Measurements from ENCODE around the gene JAZF1. TPM values are rescaled to one million over a fixed set of nuclear protein-coding genes. Genes with fewer than 3 reads are reported as not detected.

JAZF1 gene
- total and polyA plus RNA-seq, 4 donors, result 5.2 to 16.5 (median 10.7) TPM

DNA sequence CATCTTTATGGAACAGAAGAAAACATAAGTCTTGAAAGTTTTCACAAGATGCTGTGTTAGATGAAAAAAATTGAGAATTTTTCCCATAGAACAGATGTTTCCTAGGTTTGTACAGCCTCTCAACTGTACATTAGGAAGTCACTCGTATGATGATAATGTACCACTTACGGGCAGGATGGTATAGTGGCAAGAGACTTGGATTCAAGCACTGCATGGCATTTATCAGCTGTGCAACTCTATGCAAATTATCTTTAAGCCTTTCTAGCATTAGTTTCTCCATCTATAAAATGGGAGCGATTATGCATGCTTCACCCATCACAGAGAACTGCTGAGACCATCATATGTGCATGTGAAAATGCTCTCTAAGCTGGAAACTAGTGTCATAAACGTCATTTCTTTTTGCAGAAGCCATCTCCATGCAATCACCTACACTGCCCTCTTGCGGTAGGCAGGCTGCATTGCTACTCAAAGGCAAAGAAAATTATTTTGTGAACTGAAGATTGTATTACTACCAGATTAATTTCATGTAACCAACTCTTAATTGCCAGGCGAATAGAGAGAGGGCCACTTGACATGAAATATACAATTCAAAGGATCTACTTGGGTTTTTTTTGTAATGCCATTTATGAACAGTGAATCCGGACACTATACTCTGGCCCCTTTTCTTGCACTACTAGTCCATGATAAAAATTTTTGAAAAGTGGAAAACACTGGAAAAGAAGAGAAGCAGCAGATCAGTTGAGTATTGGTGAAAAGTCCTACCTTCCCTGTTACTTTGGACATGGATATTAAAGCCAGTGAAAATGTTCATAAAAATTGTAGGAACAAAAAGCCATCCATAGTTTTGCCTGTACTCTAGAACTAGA is 102.3 kb downstream of the JAZF1 start:
- TF ChIP-seq, protein P1, sequence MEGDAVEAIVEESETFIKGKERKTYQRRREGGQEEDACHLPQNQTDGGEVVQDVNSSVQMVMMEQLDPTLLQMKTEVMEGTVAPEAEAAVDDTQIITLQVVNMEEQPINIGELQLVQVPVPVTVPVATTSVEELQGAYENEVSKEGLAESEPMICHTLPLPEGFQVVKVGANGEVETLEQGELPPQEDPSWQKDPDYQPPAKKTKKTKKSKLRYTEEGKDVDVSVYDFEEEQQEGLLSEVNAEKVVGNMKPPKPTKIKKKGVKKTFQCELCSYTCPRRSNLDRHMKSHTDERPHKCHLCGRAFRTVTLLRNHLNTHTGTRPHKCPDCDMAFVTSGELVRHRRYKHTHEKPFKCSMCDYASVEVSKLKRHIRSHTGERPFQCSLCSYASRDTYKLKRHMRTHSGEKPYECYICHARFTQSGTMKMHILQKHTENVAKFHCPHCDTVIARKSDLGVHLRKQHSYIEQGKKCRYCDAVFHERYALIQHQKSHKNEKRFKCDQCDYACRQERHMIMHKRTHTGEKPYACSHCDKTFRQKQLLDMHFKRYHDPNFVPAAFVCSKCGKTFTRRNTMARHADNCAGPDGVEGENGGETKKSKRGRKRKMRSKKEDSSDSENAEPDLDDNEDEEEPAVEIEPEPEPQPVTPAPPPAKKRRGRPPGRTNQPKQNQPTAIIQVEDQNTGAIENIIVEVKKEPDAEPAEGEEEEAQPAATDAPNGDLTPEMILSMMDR (IDR thresholded peaks at IDR 0.05; ENCODE audit: control extremely low read depth, extremely low read depth), result peak; percentile 84
- H3K27me3 ChIP-seq (ENCODE audit: control insufficient read depth in 3 of 3, insufficient read depth in 3 of 3, low read length in 2 of 3), result no peaks in the 10 kb centered on the region
- no peak overlapping the region for H3K4me3 ChIP-seq
- 31 to 37% methylated on average over 7 of the region's 7 CpGs for WGBS, 2 donors
- no peaks in the 10 kb centered on the region for H3K9me3 ChIP-seq (ENCODE audit: control insufficient read depth in 4 of 4, insufficient read depth in 3 of 4, low read length in 3 of 4)
- no peaks in the 10 kb centered on the region for H3K36me3 ChIP-seq (ENCODE audit: control insufficient read depth in 4 of 4, insufficient read depth in 4 of 4, low read length in 4 of 4)
- H3K27ac ChIP-seq (ENCODE audit: low read depth in 1 of 2, low read length in 1 of 2), result no peak overlapping the region
- H3K4me1 ChIP-seq (ENCODE audit: control insufficient read depth in 5 of 5, insufficient read depth in 5 of 5, low read length in 5 of 5), result peaks cover 0 to 15% (median 5%) of the 10 kb centered on the region in 5 donors
- DNase-seq (peak; percentile 46 to 74 (median 67)), ATAC-seq (ENCODE audit: insufficient read depth, low FRiP score) (peak; percentile 47)
- H3K9ac ChIP-seq (ENCODE audit: insufficient read depth in 1 of 2, low read length in 2 of 2), result no peak overlapping the region

DNA sequence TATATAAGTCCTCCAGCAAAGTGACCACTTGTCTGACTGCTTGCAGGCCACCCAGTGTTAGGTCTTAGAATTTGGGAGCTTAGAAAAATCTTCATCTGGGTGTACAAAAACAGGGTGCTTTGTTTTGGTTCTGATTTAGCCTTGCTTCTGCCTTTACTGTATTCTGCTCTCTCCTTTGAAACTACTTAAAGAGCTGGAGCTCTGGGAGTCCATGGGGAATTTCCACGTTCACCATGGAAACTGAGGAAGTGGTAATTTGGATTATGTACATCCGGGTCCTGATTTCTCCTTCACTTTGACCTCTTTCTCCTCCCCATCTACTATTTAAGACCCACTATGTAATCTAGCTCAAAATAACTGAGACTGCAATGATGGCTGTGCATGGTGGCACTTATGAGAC is 103.0 kb downstream of the JAZF1 start:
- H3K9me3 ChIP-seq (ENCODE audit: control insufficient read depth in 4 of 4, insufficient read depth in 3 of 4, low read length in 3 of 4), result no peaks in the 10 kb centered on the region
- H3K9ac ChIP-seq (ENCODE audit: insufficient read depth in 1 of 2, low read length in 2 of 2), result no peak overlapping the region
- TF ChIP-seq, protein P1 (IDR thresholded peaks at IDR 0.05; ENCODE audit: control extremely low read depth, extremely low read depth), result no peak
- no peak overlapping the region for H3K4me3 ChIP-seq
- DNase-seq (peak in 1 of 3 donors; percentile 17), ATAC-seq (ENCODE audit: insufficient read depth, low FRiP score) (no peak)
- peaks cover 0 to 15% (median 3%) of the 10 kb centered on the region in 5 donors for H3K4me1 ChIP-seq (ENCODE audit: control insufficient read depth in 5 of 5, insufficient read depth in 5 of 5, low read length in 5 of 5)
- WGBS, 2 donors, result 51 to 58% methylated on average over 2 of the region's 2 CpGs
- no peaks in the 10 kb centered on the region for H3K36me3 ChIP-seq (ENCODE audit: control insufficient read depth in 4 of 4, insufficient read depth in 4 of 4, low read length in 4 of 4)
- no peaks in the 10 kb centered on the region for H3K27me3 ChIP-seq (ENCODE audit: control insufficient read depth in 3 of 3, insufficient read depth in 3 of 3, low read length in 2 of 3)
- H3K27ac ChIP-seq (ENCODE audit: low read depth in 1 of 2, low read length in 1 of 2), result no peak overlapping the region

DNA sequence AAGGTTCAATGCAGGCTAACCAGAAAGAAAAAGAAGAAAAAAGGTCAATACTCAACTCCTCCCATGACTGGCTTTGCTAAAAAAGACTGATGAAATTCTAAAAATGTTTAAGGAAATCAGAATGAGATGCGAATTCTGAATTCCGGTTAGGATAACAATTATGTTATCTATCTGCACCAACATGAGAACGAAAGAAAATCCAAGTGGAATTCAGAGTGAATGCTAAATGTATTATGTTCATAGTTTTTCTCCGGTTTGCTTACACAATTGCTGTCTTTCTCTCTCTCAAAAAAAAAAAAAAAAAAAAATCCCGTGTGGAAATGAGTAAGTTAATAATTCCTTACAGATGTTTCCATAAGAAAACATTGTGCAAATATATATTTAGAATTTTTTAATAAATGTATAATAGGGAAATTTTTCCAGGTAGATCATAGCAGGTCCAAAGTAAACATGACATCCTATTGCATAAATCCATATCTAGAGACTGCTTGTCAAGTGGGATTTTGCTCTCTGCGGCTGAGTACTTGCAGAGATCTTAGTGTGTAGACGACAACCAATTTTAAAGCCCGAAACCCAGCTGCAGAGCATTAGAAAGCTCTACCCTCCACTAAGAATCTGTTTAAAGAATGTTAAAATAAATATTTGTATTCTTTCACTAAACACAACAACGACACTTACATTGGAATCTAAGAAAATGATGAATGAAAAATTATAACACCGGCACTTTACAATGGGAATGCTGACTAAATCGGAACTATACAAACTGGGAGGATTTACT is 104.0 kb downstream of the JAZF1 start:
- WGBS, 2 donors, result 71 to 80% methylated on average over 11 of the region's 11 CpGs
- H3K4me3 ChIP-seq, result no peak overlapping the region
- H3K36me3 ChIP-seq (ENCODE audit: control insufficient read depth in 4 of 4, insufficient read depth in 4 of 4, low read length in 4 of 4), result no peaks in the 10 kb centered on the region
- no peaks in the 10 kb centered on the region for H3K27me3 ChIP-seq (ENCODE audit: control insufficient read depth in 3 of 3, insufficient read depth in 3 of 3, low read length in 2 of 3)
- H3K27ac ChIP-seq (ENCODE audit: low read depth in 1 of 2, low read length in 1 of 2), result no peak overlapping the region
- DNase-seq (peak in 2 of 3 donors; percentile 52 to 60), ATAC-seq (ENCODE audit: insufficient read depth, low FRiP score) (no peak)
- H3K9me3 ChIP-seq (ENCODE audit: control insufficient read depth in 4 of 4, insufficient read depth in 3 of 4, low read length in 3 of 4), result no peaks in the 10 kb centered on the region
- H3K4me1 ChIP-seq (ENCODE audit: control insufficient read depth in 5 of 5, insufficient read depth in 5 of 5, low read length in 5 of 5), result peaks cover 0 to 15% (median 3%) of the 10 kb centered on the region in 5 donors
- TF ChIP-seq, protein P1 (IDR thresholded peaks at IDR 0.05; ENCODE audit: control extremely low read depth, extremely low read depth), result no peak
- no peak overlapping the region for H3K9ac ChIP-seq (ENCODE audit: insufficient read depth in 1 of 2, low read length in 2 of 2)

Measured in lung (tissue), 12 donors.